Measurements from ENCODE around the gene GOLGA6C.
"Not testable (repeated sequence)": the region's sequence is repeated elsewhere in the genome, so short reads cannot be mapped to it uniquely, and the experiment has no call there.

Gene GOLGA6C

DNA sequence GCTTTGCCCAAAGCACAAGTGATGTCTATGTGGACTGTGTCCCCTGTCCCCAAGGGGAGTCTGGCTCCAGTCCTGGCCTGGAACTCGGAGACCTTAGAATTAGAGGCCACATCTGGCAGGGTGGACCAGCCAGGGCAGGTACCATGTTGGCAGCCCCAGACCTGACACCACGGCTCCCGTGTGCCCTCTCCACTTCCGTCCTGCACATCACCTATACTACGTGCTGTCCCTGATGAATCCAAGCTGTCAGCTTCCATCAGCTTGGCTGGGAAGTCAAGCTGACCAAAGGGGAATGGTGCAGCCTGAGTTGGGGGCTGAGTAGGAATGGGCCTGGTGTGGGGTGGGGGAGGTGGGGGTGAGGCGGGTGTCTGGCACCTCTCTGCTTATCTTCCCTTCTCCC is 41.1 kb upstream of the GOLGA6C start:
- no peak for TF ChIP-seq JUND (IDR thresholded peaks at IDR 0.05; ENCODE audit: low read depth)
- DNase-seq (ENCODE audit: low read depth in 1 of 2, low spot score in 1 of 2): no peak
- in situ Hi-C loops (cut with HindIII; ENCODE audit: low pct_unique_long_range_greater_than_20kb, low sequenced_read_pairs): no loop called here

DNA sequence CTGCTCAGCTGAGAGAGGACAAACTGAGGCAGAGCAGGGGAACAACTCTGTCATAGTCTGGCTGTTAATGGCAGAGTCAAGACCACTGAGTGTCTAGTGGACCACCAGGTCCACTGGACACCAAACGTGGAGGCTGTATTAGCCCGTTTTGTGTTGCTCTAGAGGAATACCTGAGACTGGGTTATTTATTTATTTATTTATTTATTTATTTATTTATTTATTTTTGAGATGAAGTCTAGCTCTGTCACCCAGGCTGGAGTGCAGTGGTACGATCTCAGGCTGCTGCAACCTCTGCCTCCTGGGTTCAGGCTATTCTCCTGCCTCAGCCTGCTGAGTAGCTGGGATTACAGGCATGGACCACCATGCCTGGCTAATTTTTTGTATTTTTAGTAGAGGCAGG is 40.6 kb upstream of the GOLGA6C start:
- DNase-seq (ENCODE audit: low read depth in 1 of 2, low spot score in 1 of 2); in situ Hi-C loops (cut with HindIII; ENCODE audit: low pct_unique_long_range_greater_than_20kb, low sequenced_read_pairs): not testable (repeated sequence)

DNA sequence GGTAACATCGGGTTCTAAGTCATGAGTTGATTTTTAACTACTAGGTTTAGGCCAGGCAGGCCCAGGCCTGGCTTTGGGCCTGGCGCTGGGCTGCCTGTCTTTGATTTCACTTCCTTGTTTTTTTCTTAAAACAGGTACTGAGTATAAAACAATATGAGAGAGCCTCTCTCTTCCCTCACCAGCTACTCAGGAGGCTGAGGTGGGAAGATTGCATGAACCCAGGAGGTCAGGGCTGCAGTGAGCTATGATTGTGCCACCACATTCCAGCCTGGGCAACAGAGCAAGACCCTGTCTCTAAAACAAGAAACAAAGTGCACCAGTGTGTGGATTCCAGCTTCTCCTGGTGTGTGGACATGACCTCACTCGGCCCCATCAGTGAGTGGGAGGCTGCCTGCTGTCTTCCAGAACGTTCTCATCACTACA is 38.6 kb upstream of the GOLGA6C start:
- DNase-seq (ENCODE audit: low read depth in 1 of 2, low spot score in 1 of 2); in situ Hi-C loops (cut with HindIII; ENCODE audit: low pct_unique_long_range_greater_than_20kb, low sequenced_read_pairs): not testable (repeated sequence)

DNA sequence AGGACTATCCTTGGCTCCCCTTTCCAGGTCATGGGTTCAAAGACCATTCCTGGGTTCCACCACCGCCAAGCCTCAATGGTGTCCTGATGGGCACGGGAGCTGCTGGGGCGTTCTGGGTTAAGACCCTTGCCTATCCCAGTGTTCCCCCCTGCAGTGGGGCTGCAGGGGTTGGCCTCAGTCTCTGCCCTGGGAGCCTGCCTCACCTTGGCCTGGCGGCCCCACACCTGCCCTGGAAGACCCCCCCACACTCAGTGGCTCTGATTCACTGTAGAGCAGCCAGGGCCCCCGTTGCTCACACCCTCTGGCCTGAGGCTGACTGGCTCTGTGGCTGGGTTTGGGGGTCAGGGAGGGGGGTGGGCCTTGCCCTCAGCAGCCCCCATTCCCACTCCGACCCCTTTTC is 34.4 kb upstream of the GOLGA6C start:
- no peak for DNase-seq (ENCODE audit: low read depth in 1 of 2, low spot score in 1 of 2)
- in situ Hi-C loops (cut with HindIII; ENCODE audit: low pct_unique_long_range_greater_than_20kb, low sequenced_read_pairs): no loop called here
- TF ChIP-seq JUND (IDR thresholded peaks at IDR 0.05; ENCODE audit: low read depth): no peak

DNA sequence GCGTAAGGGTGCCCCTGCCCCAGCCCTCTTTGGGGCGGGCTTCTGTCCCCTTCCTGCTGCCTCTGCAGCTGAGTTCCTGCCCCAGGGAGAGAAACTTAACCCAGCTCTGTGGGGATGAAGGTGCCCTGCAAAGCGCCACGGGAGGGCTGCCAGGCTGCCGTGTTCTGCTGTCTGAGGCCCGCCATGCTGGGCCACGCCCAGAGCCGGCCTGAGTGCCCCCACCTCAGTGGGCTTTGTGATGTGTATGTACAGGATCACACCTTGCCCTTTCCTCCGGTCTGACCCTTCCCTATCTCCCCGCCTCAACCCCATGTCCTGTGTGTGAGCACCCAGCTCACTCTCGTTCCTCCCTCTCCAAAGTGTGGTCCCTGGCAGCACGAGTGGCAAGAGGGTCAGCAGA is 33.9 kb upstream of the GOLGA6C start:
- in situ Hi-C loops (cut with HindIII; ENCODE audit: low pct_unique_long_range_greater_than_20kb, low sequenced_read_pairs): no loop called here
- DNase-seq (ENCODE audit: low read depth in 1 of 2, low spot score in 1 of 2): no peak
- no peak for TF ChIP-seq JUND (IDR thresholded peaks at IDR 0.05; ENCODE audit: low read depth)

- DNase-seq (ENCODE audit: low read depth in 1 of 2, low spot score in 1 of 2); in situ Hi-C loops (cut with HindIII; ENCODE audit: low pct_unique_long_range_greater_than_20kb, low sequenced_read_pairs): not testable (repeated sequence)
Measured at GRCh38 chr15:75225102-75225836, 32.9 kb upstream of the GOLGA6C start.

DNA sequence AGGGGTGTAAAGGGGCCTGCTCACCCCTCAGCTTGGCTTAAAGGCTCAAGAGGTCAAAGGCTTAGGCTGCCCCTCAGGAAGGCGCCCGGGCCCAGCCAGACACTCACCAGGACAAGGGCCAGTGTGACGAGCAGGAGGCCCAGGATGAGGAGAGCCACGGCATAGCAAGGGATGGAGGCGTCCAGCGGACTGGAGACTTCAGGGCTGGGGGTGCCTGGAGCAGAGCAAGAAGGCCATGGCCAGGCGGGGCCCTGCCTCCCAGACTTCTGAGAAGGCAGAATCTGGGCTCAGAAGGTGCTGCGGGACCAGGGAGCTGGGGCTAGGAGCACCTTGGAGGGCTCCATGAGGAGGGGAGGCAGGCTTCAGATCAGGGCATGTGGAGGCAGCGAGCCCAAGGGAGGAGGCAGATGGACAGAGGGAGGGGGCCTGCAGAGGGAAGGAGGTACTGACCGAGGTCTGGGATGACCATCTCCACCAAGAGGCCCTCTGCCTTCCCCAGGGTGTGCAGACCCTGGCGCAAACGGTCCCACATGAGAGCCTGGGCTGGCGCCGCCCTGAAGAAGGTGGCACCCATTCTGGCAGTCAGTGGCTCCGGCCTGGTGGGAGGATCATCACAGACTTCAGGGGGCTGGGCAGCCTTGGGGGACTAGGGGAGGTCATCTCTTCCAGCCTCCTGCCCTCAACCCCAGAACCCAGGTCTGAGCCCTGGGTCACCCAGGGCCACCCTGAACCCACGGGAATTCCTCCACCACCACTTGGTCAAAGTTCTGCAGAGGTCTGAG is 32.0 kb upstream of the GOLGA6C start:
- no peak for DNase-seq (ENCODE audit: low read depth in 1 of 2, low spot score in 1 of 2)
- in situ Hi-C loops (cut with HindIII; ENCODE audit: low pct_unique_long_range_greater_than_20kb, low sequenced_read_pairs): no loop called here
- TF ChIP-seq JUND (IDR thresholded peaks at IDR 0.05; ENCODE audit: low read depth): no peak

GRCh38 chr15:75227112-75227511 is 31.0 kb upstream of the GOLGA6C start:
- DNase-seq (ENCODE audit: low read depth in 1 of 2, low spot score in 1 of 2); in situ Hi-C loops (cut with HindIII; ENCODE audit: low pct_unique_long_range_greater_than_20kb, low sequenced_read_pairs): not testable (repeated sequence)

GRCh38 chr15:75227663-75228280 is 30.4 kb upstream of the GOLGA6C start:
- no peak for TF ChIP-seq JUND (IDR thresholded peaks at IDR 0.05; ENCODE audit: low read depth)
- in situ Hi-C loops (cut with HindIII; ENCODE audit: low pct_unique_long_range_greater_than_20kb, low sequenced_read_pairs): no loop called here
- no peak for DNase-seq (ENCODE audit: low read depth in 1 of 2, low spot score in 1 of 2)

- DNase-seq (ENCODE audit: low read depth in 1 of 2, low spot score in 1 of 2): no peak
- in situ Hi-C loops (cut with HindIII; ENCODE audit: low pct_unique_long_range_greater_than_20kb, low sequenced_read_pairs): no loop called here
- TF ChIP-seq JUND (IDR thresholded peaks at IDR 0.05; ENCODE audit: low read depth): no peak
Measured at GRCh38 chr15:75228787-75229186, 29.3 kb upstream of the GOLGA6C start.

DNA sequence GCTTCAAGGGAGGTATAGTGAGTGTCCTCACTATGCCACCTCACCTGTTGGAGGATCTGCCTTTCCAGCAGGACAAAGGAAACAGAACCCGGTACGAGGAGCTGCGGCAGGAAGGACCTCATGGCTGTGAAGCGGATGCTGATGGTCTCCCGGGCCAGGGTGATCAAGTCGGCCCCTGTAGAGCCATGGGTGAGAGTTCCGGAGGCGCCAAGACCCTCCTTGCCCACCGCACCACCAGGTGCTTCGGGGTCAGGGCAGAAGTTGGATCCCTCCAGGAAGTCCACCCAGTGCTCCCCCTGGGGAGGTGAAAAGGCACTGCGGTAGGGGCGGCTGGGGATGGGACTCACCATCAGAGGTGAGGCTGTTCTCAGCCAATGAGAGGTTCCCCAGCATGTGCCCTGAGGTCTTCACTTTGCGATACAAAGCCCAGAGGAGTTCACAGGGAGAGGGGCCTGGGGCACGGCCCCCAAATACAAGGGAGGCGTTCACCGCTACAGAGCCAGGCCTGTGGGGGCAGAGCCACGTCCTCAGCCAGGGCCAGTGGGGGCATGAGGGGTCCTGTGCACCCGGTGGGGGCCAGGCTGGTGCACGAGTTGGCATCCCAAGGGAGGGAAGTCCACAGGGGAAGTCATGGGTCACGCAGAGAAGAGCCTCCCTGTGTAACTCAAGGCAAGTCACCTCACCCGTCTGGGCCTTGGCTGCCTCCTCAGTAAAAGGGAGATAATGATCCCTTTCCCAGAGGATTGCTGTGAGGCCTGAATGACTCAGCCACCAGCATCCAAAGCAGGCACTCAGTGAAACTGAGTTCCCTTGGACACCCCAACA is 28.7 kb upstream of the GOLGA6C start:
- no peak for TF ChIP-seq JUND (IDR thresholded peaks at IDR 0.05; ENCODE audit: low read depth)
- no peak for DNase-seq (ENCODE audit: low read depth in 1 of 2, low spot score in 1 of 2)
- in situ Hi-C loops (cut with HindIII; ENCODE audit: low pct_unique_long_range_greater_than_20kb, low sequenced_read_pairs): no loop called here

GRCh38 chr15:75230016-75230343 is 28.2 kb upstream of the GOLGA6C start:
- in situ Hi-C loops (cut with HindIII; ENCODE audit: low pct_unique_long_range_greater_than_20kb, low sequenced_read_pairs): no loop called here
- TF ChIP-seq JUND (IDR thresholded peaks at IDR 0.05; ENCODE audit: low read depth): no peak
- no peak for DNase-seq (ENCODE audit: low read depth in 1 of 2, low spot score in 1 of 2)

Data from T47D (cell line).